C4-2B (cell line): ENCODE results near the gene WIF1.

Experiments
- CTCF ChIP-seq: fragments of 450-650 bp; conservative IDR thresholded peaks from 2 replicates; pipeline ENCODE4 v1.5.1; 2017; ENCODE audit warnings: mild to moderate bottlenecking
- ZFX ChIP-seq: fragments of 450-650 bp; IDR thresholded peaks from 2 replicates; pipeline ENCODE4 v1.6.1; 2017

- TF ChIP-seq CTCF, result no peak
- no peak for TF ChIP-seq ZFX
Measured at GRCh38 chr12:65164774-65165173, 43.7 kb upstream of the WIF1 start.
